Urinary bladder (tissue), 4 donors: ENCODE measurements around the gene MGMT. TPM values are rescaled to one million over a fixed set of nuclear protein-coding genes. Genes with fewer than 3 reads are reported as not detected.

Experiments used
- DNase-seq: peaks from one replicate; pipeline ENCODE4 v3.0.0-alpha.2; 2015; ENCODE audit errors: extremely low spot score
- H3K27ac ChIP-seq: one replicate; pipeline ENCODE4 v1.5.1; 2013; ENCODE audit warnings: low read depth, mild to moderate bottlenecking, moderate library complexity
- H3K36me3 ChIP-seq: one replicate; pipeline ENCODE4 v1.6.1; 2013; ENCODE audit warnings: mild to moderate bottlenecking, moderate library complexity; ENCODE audit not compliant: insufficient read depth
- H3K4me1 ChIP-seq: one replicate; pipeline ENCODE4 v1.6.1; 2013; ENCODE audit warnings: mild to moderate bottlenecking, moderate library complexity; ENCODE audit not compliant: insufficient read depth
- H3K4me3 ChIP-seq: one replicate; pipeline ENCODE4 v1.5.1; 2013; ENCODE audit warnings: low read depth, low read length
- WGBS: extraction: QIAGEN DNeasy Blood & Tissue Kit; methylation state at CpG from one replicate; pipeline ENCODE4 v1.1.7; 2013; 5-methylcytosine and 5-hydroxymethylcytosine counted together
- polyA plus RNA-seq: library from polyadenylated mRNA; stranded (reverse); fragments of 200-250 nt; gene quantifications from one replicate; pipeline ENCODE4 v1.2.3, GENCODE V29; 2013
- total RNA-seq: library from RNA; depleted of rRNA; stranded (reverse); fragments of >200 nt; gene quantifications from one replicate; pipeline ENCODE4 v1.2.3, GENCODE V29; 2014
- donor health status: healthy with polysubstance abuse.
- donor health status: healthy.

Gene MGMT
- total and polyA plus RNA-seq, 2 donors: 19.5 to 28.5 TPM

- WGBS: 73% methylated on average over 6 of the region's 6 CpGs
- Histone ChIP-seq H3K27ac (no peak overlapping the region), H3K4me3 (no peak overlapping the region), H3K36me3 (no peaks in the 10 kb centered on the region), H3K4me1 (no peaks in the 10 kb centered on the region)
- DNase-seq: no peak
These were observed 164.0 kb downstream of the MGMT start for GRCh38 chr10:129631006-129631405.

GRCh38 chr10:129631870-129632623, 165.0 kb downstream of the MGMT start:
- H3K36me3 ChIP-seq: no peaks in the 10 kb centered on the region
- H3K4me3 ChIP-seq: no peak overlapping the region
- WGBS: 91% methylated on average over 17 of the region's 17 CpGs
- no peak overlapping the region for H3K27ac ChIP-seq
- no peak for DNase-seq
- H3K4me1 ChIP-seq: no peaks in the 10 kb centered on the region

GRCh38 chr10:129637010-129637409, 170.0 kb downstream of the MGMT start:
- H3K36me3 ChIP-seq: no peaks in the 10 kb centered on the region
- no peak for DNase-seq
- no peaks in the 10 kb centered on the region for H3K4me1 ChIP-seq
- no peak overlapping the region for H3K4me3 ChIP-seq
- H3K27ac ChIP-seq: no peak overlapping the region
- WGBS: 94% methylated on average over 3 of the region's 3 CpGs

GRCh38 chr10:129637846-129638245, 170.8 kb downstream of the MGMT start:
- Histone ChIP-seq H3K36me3 (no peaks in the 10 kb centered on the region), H3K27ac (no peak overlapping the region), H3K4me1 (no peaks in the 10 kb centered on the region), H3K4me3 (no peak overlapping the region)
- DNase-seq: no peak
- 87% methylated on average over 5 of the region's 5 CpGs for WGBS

- Histone ChIP-seq H3K36me3 (no peaks in the 10 kb centered on the region), H3K4me3 (no peak overlapping the region), H3K4me1 (no peaks in the 10 kb centered on the region), H3K27ac (no peak overlapping the region)
- 94% methylated on average over 2 of the region's 2 CpGs for whole genome bisulfite sequencing
- no peak for DNase-seq
These were observed 174.3 kb downstream of the MGMT start for GRCh38 chr10:129641351-129641750.

GRCh38 chr10:129641982-129642381, 174.9 kb downstream of the MGMT start:
- Histone ChIP-seq H3K4me3 (no peak overlapping the region), H3K36me3 (no peaks in the 10 kb centered on the region), H3K4me1 (no peaks in the 10 kb centered on the region), H3K27ac (no peak overlapping the region)
- WGBS: 94% methylated on average over 8 of the region's 8 CpGs
- DNase-seq: no peak

- no peaks in the 10 kb centered on the region for H3K4me1 ChIP-seq
- H3K36me3 ChIP-seq: no peaks in the 10 kb centered on the region
- 92% methylated on average over 3 of the region's 3 CpGs for WGBS
- no peak overlapping the region for H3K27ac ChIP-seq
- H3K4me3 ChIP-seq: no peak overlapping the region
- no peak for DNase-seq
These were observed 175.4 kb downstream of the MGMT start for GRCh38 chr10:129642427-129642826.

- no peak for DNase-seq
- no peaks in the 10 kb centered on the region for H3K4me1 ChIP-seq
- H3K27ac ChIP-seq: no peak overlapping the region
- WGBS: 90% methylated on average over 8 of the region's 8 CpGs
- H3K4me3 ChIP-seq: no peak overlapping the region
- H3K36me3 ChIP-seq: no peaks in the 10 kb centered on the region
These were observed 176.2 kb downstream of the MGMT start for GRCh38 chr10:129643266-129643665.

GRCh38 chr10:129645487-129645886, 178.4 kb downstream of the MGMT start:
- H3K4me1 ChIP-seq: no peaks in the 10 kb centered on the region
- no peak for DNase-seq
- WGBS: 98% methylated on average over 11 of the region's 11 CpGs
- no peak overlapping the region for H3K4me3 ChIP-seq
- no peaks in the 10 kb centered on the region for H3K36me3 ChIP-seq
- no peak overlapping the region for H3K27ac ChIP-seq

- WGBS: 95% methylated on average over 17 of the region's 17 CpGs
- H3K4me3 ChIP-seq: no peak overlapping the region
- H3K27ac ChIP-seq: no peak overlapping the region
- no peak for DNase-seq
- H3K4me1 ChIP-seq: no peaks in the 10 kb centered on the region
- H3K36me3 ChIP-seq: no peaks in the 10 kb centered on the region
These were observed 179.9 kb downstream of the MGMT start for GRCh38 chr10:129646973-129647372.

GRCh38 chr10:129647590-129647989, 180.5 kb downstream of the MGMT start:
- WGBS: 94% methylated on average over 4 of the region's 4 CpGs
- Histone ChIP-seq H3K4me3 (no peak overlapping the region), H3K36me3 (no peaks in the 10 kb centered on the region), H3K27ac (no peak overlapping the region), H3K4me1 (no peaks in the 10 kb centered on the region)
- DNase-seq: no peak

- Histone ChIP-seq H3K27ac (no peak overlapping the region), H3K4me1 (no peaks in the 10 kb centered on the region), H3K4me3 (no peak overlapping the region), H3K36me3 (no peaks in the 10 kb centered on the region)
- WGBS: 79% methylated on average over 6 of the region's 6 CpGs
- no peak for DNase-seq
These were observed 181.8 kb downstream of the MGMT start for GRCh38 chr10:129648856-129649255.

- Histone ChIP-seq H3K27ac (no peak overlapping the region), H3K4me3 (no peak overlapping the region), H3K4me1 (no peaks in the 10 kb centered on the region), H3K36me3 (no peaks in the 10 kb centered on the region)
- WGBS: 92% methylated on average over 15 of the region's 15 CpGs
- no peak for DNase-seq
These were observed 185.0 kb downstream of the MGMT start for GRCh38 chr10:129652021-129652420.

GRCh38 chr10:129652521-129653201, 185.6 kb downstream of the MGMT start:
- Histone ChIP-seq H3K36me3 (no peaks in the 10 kb centered on the region), H3K27ac (no peak overlapping the region), H3K4me3 (no peak overlapping the region), H3K4me1 (no peaks in the 10 kb centered on the region)
- DNase-seq: no peak
- 95% methylated on average over 22 of the region's 22 CpGs for WGBS
